ENCODE results near the gene ZNF593OS.

ZNF593OS gene

GRCh38 chr1:26158271-26158907 is 13.2 kb downstream of the ZNF593OS start:
- DNase-seq = no peak

- peak; percentile 61 for DNase-seq
Observed at GRCh38 chr1:26156285-26157038, 15.2 kb downstream of the ZNF593OS start.

GRCh38 chr1:26155370-26156284 is 16.0 kb downstream of the ZNF593OS start:
- peak; percentile 38 for DNase-seq

- peak; percentile 63 for DNase-seq
Observed at GRCh38 chr1:26154750-26155149, 16.9 kb downstream of the ZNF593OS start.

- no peak for DNase-seq
Observed at GRCh38 chr1:26153966-26154532, 17.6 kb downstream of the ZNF593OS start.

- no peak for DNase-seq
Observed at GRCh38 chr1:26148887-26149286, 22.7 kb downstream of the ZNF593OS start.

GRCh38 chr1:26145960-26146294 is 25.7 kb downstream of the ZNF593OS start:
- no peak for DNase-seq

GRCh38 chr1:26145041-26145959 is 26.3 kb downstream of the ZNF593OS start:
- DNase-seq = peak; percentile 92

GRCh38 chr1:26142159-26142558 is 29.5 kb downstream of the ZNF593OS start:
- DNase-seq = no peak

- DNase-seq = no peak
Observed at GRCh38 chr1:26138974-26139558, 32.6 kb downstream of the ZNF593OS start.

- DNase-seq = no peak
Observed at GRCh38 chr1:26134466-26134865, 37.2 kb downstream of the ZNF593OS start.

GRCh38 chr1:26132834-26133167 is 38.8 kb downstream of the ZNF593OS start:
- no peak for DNase-seq

- no peak for DNase-seq
Observed at GRCh38 chr1:26132128-26132833, 39.4 kb downstream of the ZNF593OS start.

- DNase-seq = no peak
Observed at GRCh38 chr1:26130695-26131094, 40.9 kb downstream of the ZNF593OS start.

- DNase-seq = no peak
Observed at GRCh38 chr1:26129778-26130177, 41.9 kb downstream of the ZNF593OS start.

GRCh38 chr1:26127235-26128163 is 44.1 kb downstream of the ZNF593OS start:
- DNase-seq = no peak

GRCh38 chr1:26126321-26127084 is 45.1 kb downstream of the ZNF593OS start:
- no peak for DNase-seq

- DNase-seq = no peak
Observed at GRCh38 chr1:26125946-26126320, 45.7 kb downstream of the ZNF593OS start.

- no peak for DNase-seq
Observed at GRCh38 chr1:26125382-26125781, 46.2 kb downstream of the ZNF593OS start.
